ENCODE results near the gene ALDH4A1. TPM values are rescaled to one million over a fixed set of nuclear protein-coding genes. Genes with fewer than 3 reads are reported as not detected.
"Not testable (repeated sequence)": the region's sequence is repeated elsewhere in the genome, so short reads cannot be mapped to it uniquely, and the experiment has no call there.

ALDH4A1 gene
- total RNA-seq, 1 donor from 2014 or later, result 18.8 TPM

DNA sequence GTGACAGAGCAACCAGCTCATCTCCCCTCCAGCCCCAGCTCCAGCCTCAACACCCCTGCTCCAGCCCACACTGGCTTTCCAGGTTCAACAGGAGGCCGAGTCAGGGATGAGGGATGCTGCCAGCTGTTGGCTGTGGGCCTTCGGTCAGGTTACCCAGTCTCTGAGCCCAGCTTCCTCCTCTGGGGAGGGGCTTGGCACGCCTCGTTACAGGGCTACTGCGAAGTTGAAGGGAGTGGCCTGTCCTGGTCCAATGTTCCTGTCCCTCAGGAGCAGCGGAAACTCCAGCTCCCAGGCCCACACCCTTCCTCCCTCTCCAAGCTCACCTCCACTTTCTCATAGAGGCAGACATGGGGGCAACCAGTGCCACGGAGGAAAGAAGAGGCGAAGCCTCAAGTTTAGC lies 27.8 kb downstream of the ALDH4A1 start:
- H3K36me3 ChIP-seq (ENCODE audit: control insufficient read depth, insufficient read depth, low read length), result no peaks in the 10 kb centered on the region
- TF ChIP-seq, protein P1, sequence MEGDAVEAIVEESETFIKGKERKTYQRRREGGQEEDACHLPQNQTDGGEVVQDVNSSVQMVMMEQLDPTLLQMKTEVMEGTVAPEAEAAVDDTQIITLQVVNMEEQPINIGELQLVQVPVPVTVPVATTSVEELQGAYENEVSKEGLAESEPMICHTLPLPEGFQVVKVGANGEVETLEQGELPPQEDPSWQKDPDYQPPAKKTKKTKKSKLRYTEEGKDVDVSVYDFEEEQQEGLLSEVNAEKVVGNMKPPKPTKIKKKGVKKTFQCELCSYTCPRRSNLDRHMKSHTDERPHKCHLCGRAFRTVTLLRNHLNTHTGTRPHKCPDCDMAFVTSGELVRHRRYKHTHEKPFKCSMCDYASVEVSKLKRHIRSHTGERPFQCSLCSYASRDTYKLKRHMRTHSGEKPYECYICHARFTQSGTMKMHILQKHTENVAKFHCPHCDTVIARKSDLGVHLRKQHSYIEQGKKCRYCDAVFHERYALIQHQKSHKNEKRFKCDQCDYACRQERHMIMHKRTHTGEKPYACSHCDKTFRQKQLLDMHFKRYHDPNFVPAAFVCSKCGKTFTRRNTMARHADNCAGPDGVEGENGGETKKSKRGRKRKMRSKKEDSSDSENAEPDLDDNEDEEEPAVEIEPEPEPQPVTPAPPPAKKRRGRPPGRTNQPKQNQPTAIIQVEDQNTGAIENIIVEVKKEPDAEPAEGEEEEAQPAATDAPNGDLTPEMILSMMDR (IDR thresholded peaks at IDR 0.05; ENCODE audit: insufficient read depth, low read length, poor library complexity, severe bottlenecking), result no peak
- peaks cover 3% of the 10 kb centered on the region for H3K27me3 ChIP-seq (ENCODE audit: control insufficient read depth, insufficient read depth, low read length)
- no peak overlapping the region for H3K4me3 ChIP-seq (ENCODE audit: low read depth, low read length)
- DNase-seq (ENCODE audit: low read depth), result no peak

DNA sequence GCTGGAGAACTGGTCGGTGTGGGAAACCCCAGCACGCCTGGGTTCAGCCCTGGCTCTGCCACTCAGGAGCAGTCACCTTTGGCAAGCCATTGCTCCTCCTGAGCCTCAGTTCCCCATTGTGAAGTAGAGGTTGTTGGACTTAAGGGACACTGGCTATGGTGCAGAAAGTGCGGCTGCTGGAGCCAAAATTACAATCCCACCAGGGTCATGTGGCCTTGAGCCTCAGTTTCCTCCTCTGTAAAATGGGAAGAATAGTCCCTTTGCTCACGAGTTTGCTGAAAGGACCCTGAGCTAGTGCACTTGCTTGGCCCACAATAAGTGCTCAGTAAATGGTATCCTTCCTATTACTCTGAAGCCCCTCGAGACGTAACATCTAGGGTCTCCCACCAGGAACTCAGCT lies 28.3 kb downstream of the ALDH4A1 start:
- H3K27me3 ChIP-seq (ENCODE audit: control insufficient read depth, insufficient read depth, low read length), result peaks cover 8% of the 10 kb centered on the region
- no peak for DNase-seq (ENCODE audit: low read depth)
- H3K4me3 ChIP-seq (ENCODE audit: low read depth, low read length), result no peak overlapping the region
- no peaks in the 10 kb centered on the region for H3K36me3 ChIP-seq (ENCODE audit: control insufficient read depth, insufficient read depth, low read length)
- TF ChIP-seq, protein P1 (IDR thresholded peaks at IDR 0.05; ENCODE audit: insufficient read depth, low read length, poor library complexity, severe bottlenecking), result no peak

DNA sequence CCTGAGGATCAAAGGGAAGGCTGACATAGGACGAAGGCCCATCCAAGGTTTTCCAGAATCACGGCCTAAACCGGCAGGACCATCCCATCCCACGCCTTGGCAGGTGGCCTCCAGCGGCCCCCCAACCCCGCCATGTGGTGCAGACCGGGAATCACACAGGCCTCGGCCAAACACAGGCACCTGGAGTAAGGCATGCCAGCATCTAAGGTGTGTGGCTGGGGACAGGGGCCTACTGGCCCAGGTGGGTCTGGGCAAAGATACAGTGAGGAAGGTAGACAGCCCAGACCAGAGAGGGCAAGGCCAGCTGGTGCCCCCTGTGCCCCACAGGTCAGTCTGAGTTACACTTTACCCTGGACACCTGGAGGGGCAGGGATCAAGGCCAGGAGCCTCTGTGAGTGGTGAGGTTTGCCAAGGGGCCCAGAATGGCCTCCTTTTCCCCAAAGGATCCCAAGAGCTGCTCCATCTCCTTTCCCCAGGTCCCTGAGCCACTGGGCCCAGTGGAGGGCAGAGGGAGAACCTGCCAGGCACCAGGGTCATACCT lies 30.2 kb downstream of the ALDH4A1 start:
- DNase-seq (ENCODE audit: low read depth), result no peak
- H3K36me3 ChIP-seq (ENCODE audit: control insufficient read depth, insufficient read depth, low read length), result no peaks in the 10 kb centered on the region
- H3K27me3 ChIP-seq (ENCODE audit: control insufficient read depth, insufficient read depth, low read length), result peaks cover 10% of the 10 kb centered on the region
- H3K4me3 ChIP-seq (ENCODE audit: low read depth, low read length), result no peak overlapping the region
- TF ChIP-seq, protein P1 (IDR thresholded peaks at IDR 0.05; ENCODE audit: insufficient read depth, low read length, poor library complexity, severe bottlenecking), result no peak

DNA sequence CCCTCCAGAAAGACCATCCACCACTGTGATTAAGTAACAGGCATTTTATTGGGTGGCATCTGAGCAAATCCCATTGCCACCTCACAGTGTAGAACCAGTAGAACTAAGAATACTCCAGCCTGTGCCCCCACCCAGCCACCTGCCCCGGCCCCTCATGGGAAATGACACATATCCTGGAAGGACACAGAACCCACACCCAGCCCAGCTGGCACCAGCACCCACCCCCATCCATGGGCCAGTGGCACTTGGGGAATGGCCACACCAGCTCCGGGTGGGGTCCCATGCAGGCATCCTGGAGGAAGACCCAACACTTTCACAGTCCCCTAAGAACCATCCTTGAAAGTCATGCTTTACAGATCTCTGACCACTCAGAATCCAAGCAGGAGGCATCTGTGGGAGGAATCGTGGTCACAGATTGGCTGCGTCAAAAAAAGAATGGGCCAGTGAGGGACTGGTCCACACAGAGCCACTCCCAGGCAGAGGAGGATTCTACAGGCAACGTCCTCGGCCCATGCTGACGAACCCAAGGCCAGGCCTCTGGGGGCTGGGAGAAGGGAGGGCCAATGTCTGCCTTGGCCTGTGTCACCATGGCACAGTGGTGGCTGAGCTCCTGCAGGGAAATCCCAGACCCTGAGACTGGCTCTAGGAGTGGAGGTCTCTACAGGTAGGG lies 30.8 kb downstream of the ALDH4A1 start:
- no peak for DNase-seq (ENCODE audit: low read depth)
- Histone ChIP-seq H3K36me3 (ENCODE audit: control insufficient read depth, insufficient read depth, low read length) (no peaks in the 10 kb centered on the region), H3K4me3 (ENCODE audit: low read depth, low read length) (no peak overlapping the region), H3K27me3 (ENCODE audit: control insufficient read depth, insufficient read depth, low read length) (peaks cover 8% of the 10 kb centered on the region)
- TF ChIP-seq, protein P1 (IDR thresholded peaks at IDR 0.05; ENCODE audit: insufficient read depth, low read length, poor library complexity, severe bottlenecking), result no peak

DNA sequence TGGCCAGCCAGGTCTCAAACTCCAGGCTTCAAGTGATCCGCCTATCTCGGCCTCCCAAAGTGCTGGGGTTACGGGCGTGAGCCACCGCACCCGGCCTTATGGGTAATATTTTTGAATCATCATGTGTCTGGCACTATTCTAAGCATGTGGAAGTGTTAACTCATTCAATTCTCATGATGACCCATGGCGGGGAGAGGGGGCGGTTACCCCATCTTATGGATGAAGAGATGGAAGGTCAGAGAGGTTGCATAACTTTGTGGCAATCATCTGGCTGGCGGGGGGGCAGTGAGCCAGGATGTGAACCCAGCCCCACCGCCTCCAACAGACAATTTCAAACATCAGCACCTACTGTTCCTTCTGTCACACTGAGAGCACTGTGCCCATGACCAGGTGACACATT lies 31.4 kb downstream of the ALDH4A1 start:
- no peak overlapping the region for H3K4me3 ChIP-seq (ENCODE audit: low read depth, low read length)
- no peaks in the 10 kb centered on the region for H3K36me3 ChIP-seq (ENCODE audit: control insufficient read depth, insufficient read depth, low read length)
- H3K27me3 ChIP-seq (ENCODE audit: control insufficient read depth, insufficient read depth, low read length), result peaks cover 8% of the 10 kb centered on the region
- no peak for DNase-seq (ENCODE audit: low read depth)
- TF ChIP-seq, protein P1 (IDR thresholded peaks at IDR 0.05; ENCODE audit: insufficient read depth, low read length, poor library complexity, severe bottlenecking), result no peak

DNA sequence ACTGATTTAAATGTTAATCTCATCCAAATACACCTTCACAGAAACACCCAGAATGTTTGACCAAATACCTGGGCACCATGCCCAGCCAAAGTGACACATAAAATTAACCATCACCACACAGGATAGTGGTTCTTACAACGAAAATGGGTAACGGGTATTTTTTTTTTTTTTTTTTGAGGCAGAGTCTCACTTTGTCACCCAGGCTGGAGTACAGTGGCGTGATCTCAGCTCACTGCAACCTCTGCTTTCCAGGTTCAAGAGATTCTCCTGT lies 31.8 kb downstream of the ALDH4A1 start:
- H3K36me3 ChIP-seq (ENCODE audit: control insufficient read depth, insufficient read depth, low read length); DNase-seq (ENCODE audit: low read depth); H3K4me3 ChIP-seq (ENCODE audit: low read depth, low read length); H3K27me3 ChIP-seq (ENCODE audit: control insufficient read depth, insufficient read depth, low read length): not testable (repeated sequence)
